Upper lobe of left lung (tissue), 6 donors: ENCODE data around the gene DLL4. TPM values are rescaled to one million over a fixed set of nuclear protein-coding genes. Genes with fewer than 3 reads are reported as not detected.
A peak's percentile ranks its signal among the peaks of the same experiment; 100 is the strongest.

Source experiments
- ATAC-seq, 2 donors: fragments of 200-7000 bp; cut with Tn5 transposase; one replicate each; pipeline ENCODE4 v1.9.1; 2022; ENCODE audit warnings: mild to moderate bottlenecking in 2 of 2, moderate library complexity in 2 of 2; ENCODE audit not compliant: low FRiP score in 2 of 2
- DNase-seq, 2 donors: peaks; one replicate each; pipeline ENCODE4 v3.0.0-alpha.2; 2019 to 2020
- H3K27ac ChIP-seq, 4 donors: fragments of 200-600 bp; sonication (generic); one replicate each; pipeline ENCODE4 v1.5.1; 2016 to 2019
- H3K27me3 ChIP-seq, 4 donors: fragments of 200-600 bp; sonication (generic); one replicate each; pipeline ENCODE4 v1.5.1; 2017 to 2019
- H3K36me3 ChIP-seq, 4 donors: fragments of 200-600 bp; sonication (generic); one replicate each; pipeline ENCODE4 v1.5.1; 2016 to 2019
- H3K4me1 ChIP-seq, 4 donors: fragments of 200-600 bp; sonication (generic); one replicate each; pipeline ENCODE4 v1.5.1; 2018 to 2019
- H3K4me3 ChIP-seq, 4 donors: fragments of 200-600 bp; sonication (generic); one replicate each; pipeline ENCODE4 v1.5.1; 2017 to 2019; ENCODE audit warnings: mild to moderate bottlenecking in 2 of 4, moderate library complexity in 1 of 4
- H3K9me3 ChIP-seq, 4 donors: fragments of 200-600 bp; sonication (generic); one replicate each; pipeline ENCODE4 v1.5.1; 2018 to 2019
- EP300 ChIP-seq, 4 donors: sonication (generic); formaldehyde crosslinking; IDR thresholded peaks; one replicate each; pipeline ENCODE4 v1.5.1; 2017; ENCODE audit warnings: antibody characterized with exemption in 4 of 4, control low read depth in 2 of 4
- POLR2A ChIP-seq, 4 donors: fragments of 450-650 bp; IDR thresholded peaks; one replicate each; pipeline ENCODE4 v1.5.1; 2016 to 2017; ENCODE audit warnings: antibody characterized with exemption in 4 of 4, mild to moderate bottlenecking in 2 of 4
- POLR2AphosphoS5 ChIP-seq, 2 donors: sonication (generic); formaldehyde crosslinking; IDR thresholded peaks; one replicate each; pipeline ENCODE4 v1.5.1; 2017; ENCODE audit warnings: antibody characterized with exemption in 2 of 2
- WGBS, 2 donors: methylation state at CpG; one replicate each; pipeline ENCODE4 v1.1.5; 2017 to 2018; 5-methylcytosine and 5-hydroxymethylcytosine counted together
- total RNA-seq, 6 donors: library from RNA; depleted of rRNA in 4 of 6; stranded (reverse); fragments of >200 nt in 4 of 6; gene quantifications; one replicate each; pipeline versions ENCODE4 v1.1.0 to v1.2.1, GENCODE V29; 2016 to 2021
- TF ChIP-seq, protein P1 (sequence below), 6 experiments: fragments of 450-650 bp in 4 of 6; fragments of 200-600 bp in 2 of 6; sonication (generic) in 2 of 6; IDR thresholded peaks; one replicate each; pipeline ENCODE4 v1.5.1; 2016 to 2019; ENCODE audit warnings: antibody characterized with exemption in 6 of 6
- donor health status: DM: no; HTN: no; CAD: no; lungs with moderate emphysema.
- donor health status: DM: no; HTN: yes; CAD: no; lungs with severe emphysema.

The DLL4 gene
- total RNA-seq, 6 donors from 2014 or later, result 9.5 to 38.0 (median 13.7) TPM

DNA sequence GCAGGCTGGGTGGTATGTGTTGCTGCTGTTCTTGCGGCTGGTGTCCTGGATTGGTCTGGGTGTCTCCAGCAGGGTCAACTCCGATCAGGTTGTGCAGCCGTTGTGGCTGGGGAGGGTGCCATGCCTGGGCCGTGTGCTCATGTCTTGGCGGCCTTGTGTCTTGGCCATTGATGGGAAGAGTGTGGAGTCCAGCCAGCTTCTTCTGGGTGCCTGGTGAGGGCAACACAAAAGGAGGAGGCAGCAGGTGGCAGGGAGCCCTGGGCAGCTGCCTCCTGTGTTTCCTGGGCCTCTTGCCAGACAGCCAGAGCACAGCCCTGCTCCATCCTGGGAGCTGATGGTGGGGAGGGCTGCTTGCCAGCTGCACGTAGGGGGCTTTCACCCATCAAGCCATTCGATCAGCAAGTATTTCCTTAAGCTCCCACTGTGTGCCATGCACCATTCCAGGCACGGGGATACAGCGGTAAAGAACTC is 28.5 kb downstream of the DLL4 start:
- 77 to 78% methylated on average over 5 to 6 of the region's 9 CpGs for WGBS, 2 donors
- Histone ChIP-seq H3K27me3 (no peaks in the 10 kb centered on the region), H3K4me1 (peaks cover 18 to 30% (median 25%) of the 10 kb centered on the region in 4 donors), H3K4me3 (no peak overlapping the region), H3K36me3 (peaks cover 0 to 7% (median 0%) of the 10 kb centered on the region in 4 donors), H3K9me3 (no peaks in the 10 kb centered on the region), H3K27ac (no peak overlapping the region)
- TF ChIP-seq POLR2A (IDR thresholded peaks at IDR 0.05), result no peak
- TF ChIP-seq, protein P1, sequence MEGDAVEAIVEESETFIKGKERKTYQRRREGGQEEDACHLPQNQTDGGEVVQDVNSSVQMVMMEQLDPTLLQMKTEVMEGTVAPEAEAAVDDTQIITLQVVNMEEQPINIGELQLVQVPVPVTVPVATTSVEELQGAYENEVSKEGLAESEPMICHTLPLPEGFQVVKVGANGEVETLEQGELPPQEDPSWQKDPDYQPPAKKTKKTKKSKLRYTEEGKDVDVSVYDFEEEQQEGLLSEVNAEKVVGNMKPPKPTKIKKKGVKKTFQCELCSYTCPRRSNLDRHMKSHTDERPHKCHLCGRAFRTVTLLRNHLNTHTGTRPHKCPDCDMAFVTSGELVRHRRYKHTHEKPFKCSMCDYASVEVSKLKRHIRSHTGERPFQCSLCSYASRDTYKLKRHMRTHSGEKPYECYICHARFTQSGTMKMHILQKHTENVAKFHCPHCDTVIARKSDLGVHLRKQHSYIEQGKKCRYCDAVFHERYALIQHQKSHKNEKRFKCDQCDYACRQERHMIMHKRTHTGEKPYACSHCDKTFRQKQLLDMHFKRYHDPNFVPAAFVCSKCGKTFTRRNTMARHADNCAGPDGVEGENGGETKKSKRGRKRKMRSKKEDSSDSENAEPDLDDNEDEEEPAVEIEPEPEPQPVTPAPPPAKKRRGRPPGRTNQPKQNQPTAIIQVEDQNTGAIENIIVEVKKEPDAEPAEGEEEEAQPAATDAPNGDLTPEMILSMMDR (IDR thresholded peaks at IDR 0.05), result no peak
- no peak for TF ChIP-seq EP300 (IDR thresholded peaks at IDR 0.05)
- no peak for TF ChIP-seq POLR2AphosphoS5 (IDR thresholded peaks at IDR 0.05)
- no peak for ATAC-seq
- DNase-seq, result no peak

GRCh38 chr15:40958146-40958545 is 29.0 kb downstream of the DLL4 start:
- Histone ChIP-seq H3K27me3 (no peaks in the 10 kb centered on the region), H3K9me3 (no peaks in the 10 kb centered on the region), H3K27ac (no peak overlapping the region), H3K4me1 (peaks cover 16 to 28% (median 21%) of the 10 kb centered on the region in 4 donors), H3K36me3 (peaks cover 0 to 7% (median 0%) of the 10 kb centered on the region in 4 donors), H3K4me3 (no peak overlapping the region)
- ATAC-seq (no peak), DNase-seq (no peak)
- 84 to 89% methylated on average over 6 of the region's 6 CpGs for WGBS, 2 donors
- TF ChIP-seq POLR2AphosphoS5 (IDR thresholded peaks at IDR 0.05), result no peak
- TF ChIP-seq POLR2A (IDR thresholded peaks at IDR 0.05), result no peak
- no peak for TF ChIP-seq EP300 (IDR thresholded peaks at IDR 0.05)
- TF ChIP-seq, protein P1 (IDR thresholded peaks at IDR 0.05), result no peak

GRCh38 chr15:40958723-40959122 is 29.6 kb downstream of the DLL4 start:
- DNase-seq (no peak), ATAC-seq (no peak)
- H3K27ac ChIP-seq, result no peak overlapping the region
- peaks cover 12 to 26% (median 17%) of the 10 kb centered on the region in 4 donors for H3K4me1 ChIP-seq
- TF ChIP-seq POLR2AphosphoS5 (IDR thresholded peaks at IDR 0.05), result no peak
- TF ChIP-seq POLR2A (IDR thresholded peaks at IDR 0.05), result no peak
- 91 to 92% methylated on average over 8 of the region's 8 CpGs for WGBS, 2 donors
- no peaks in the 10 kb centered on the region for H3K9me3 ChIP-seq
- H3K27me3 ChIP-seq, result no peaks in the 10 kb centered on the region
- no peak overlapping the region for H3K4me3 ChIP-seq
- H3K36me3 ChIP-seq, result peaks cover 0 to 7% (median 0%) of the 10 kb centered on the region in 4 donors

DNA sequence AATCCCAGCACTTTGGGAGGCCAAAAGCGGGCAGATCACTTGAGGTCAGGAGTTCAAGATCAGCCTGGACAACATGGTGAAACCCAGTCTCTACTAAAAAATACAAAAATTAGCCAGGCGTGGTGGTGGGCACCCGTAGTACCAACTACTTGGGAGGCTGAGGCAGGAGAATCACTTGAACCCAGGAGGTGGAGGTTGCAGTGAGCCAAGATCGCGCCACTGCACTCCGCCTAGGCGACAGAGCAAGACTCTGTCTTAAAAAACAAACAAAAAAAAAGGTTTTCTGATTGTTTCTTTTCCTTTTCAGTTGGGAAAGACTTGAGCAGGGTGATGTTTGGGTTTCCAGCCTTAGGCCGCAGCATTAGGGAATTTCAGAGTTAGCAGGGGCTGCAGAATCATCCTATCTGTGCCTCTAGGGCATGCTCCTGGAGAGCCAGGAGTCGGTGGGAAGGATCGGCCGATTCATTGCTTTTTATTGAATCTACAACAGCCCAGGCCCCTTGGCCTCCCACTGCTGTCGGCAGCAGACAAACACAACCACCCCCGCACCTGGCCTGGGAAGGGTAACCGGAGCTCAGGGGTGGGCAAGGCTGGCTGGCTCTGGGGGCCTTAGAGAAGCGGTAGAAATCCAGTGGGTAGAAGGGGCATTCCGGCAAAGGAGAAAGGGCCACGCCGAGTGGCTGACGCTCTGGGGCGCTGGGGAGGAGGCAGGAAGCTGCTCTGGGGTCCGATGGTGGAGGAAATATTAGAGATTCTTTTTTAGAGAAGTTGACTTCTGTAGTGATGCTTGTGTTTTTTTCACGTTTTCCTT is 30.4 kb downstream of the DLL4 start:
- H3K36me3 ChIP-seq, result peaks cover 0 to 7% (median 0%) of the 10 kb centered on the region in 4 donors
- WGBS, 2 donors, result 82 to 88% methylated on average over 22 of the region's 22 CpGs
- no peak for DNase-seq
- no peak for TF ChIP-seq EP300 (IDR thresholded peaks at IDR 0.05)
- TF ChIP-seq POLR2A (IDR thresholded peaks at IDR 0.05), result no peak
- no peak for TF ChIP-seq POLR2AphosphoS5 (IDR thresholded peaks at IDR 0.05)
- no peak overlapping the region for H3K27ac ChIP-seq
- no peaks in the 10 kb centered on the region for H3K27me3 ChIP-seq
- H3K9me3 ChIP-seq, result no peaks in the 10 kb centered on the region
- peaks cover 7 to 21% (median 11%) of the 10 kb centered on the region in 4 donors for H3K4me1 ChIP-seq
- no peak for ATAC-seq
- H3K4me3 ChIP-seq, result no peak overlapping the region

DNA sequence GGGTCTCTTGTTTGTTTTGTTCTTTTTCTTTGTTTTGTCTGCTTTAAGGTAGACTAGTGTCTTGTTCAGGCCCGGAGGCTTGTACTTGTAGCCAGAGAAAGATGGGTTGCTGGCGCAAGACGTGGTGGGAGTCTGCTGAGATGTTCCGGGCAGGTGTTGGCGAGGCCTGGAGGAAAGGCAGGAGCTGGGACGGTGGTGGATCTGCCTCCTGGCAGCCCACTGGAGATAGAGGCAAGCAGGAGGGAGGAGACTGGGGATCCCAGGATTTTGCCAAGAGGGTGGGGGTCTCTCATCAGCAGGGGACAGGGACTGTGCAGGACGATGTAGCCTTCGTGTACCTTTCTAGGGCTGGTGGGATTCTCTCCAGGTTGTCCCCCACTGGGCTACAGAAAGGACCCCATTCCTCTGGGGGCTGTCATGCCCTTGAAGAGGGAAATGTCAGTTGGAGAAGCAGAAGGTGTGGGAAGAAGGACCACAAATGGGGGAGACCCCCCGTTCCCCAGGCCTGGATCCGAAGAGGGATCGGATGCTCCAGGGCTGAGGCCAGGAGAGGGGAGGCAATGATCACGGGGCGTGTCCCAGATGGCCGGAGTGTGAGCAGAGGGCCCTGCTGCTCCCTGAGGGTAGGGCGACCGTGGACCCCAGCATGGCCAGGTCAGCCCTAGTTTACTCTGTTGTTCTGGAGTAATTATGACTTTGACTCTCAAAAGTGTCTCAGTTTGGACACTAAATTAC is 31.2 kb downstream of the DLL4 start:
- ATAC-seq (no peak), DNase-seq (no peak)
- peaks cover 7 to 21% (median 11%) of the 10 kb centered on the region in 4 donors for H3K4me1 ChIP-seq
- H3K4me3 ChIP-seq, result no peak overlapping the region
- peaks cover 0 to 7% (median 0%) of the 10 kb centered on the region in 4 donors for H3K36me3 ChIP-seq
- WGBS, 2 donors, result 88 to 94% methylated on average over 13 to 16 of the region's 16 CpGs
- H3K27me3 ChIP-seq, result no peaks in the 10 kb centered on the region
- TF ChIP-seq POLR2AphosphoS5 (IDR thresholded peaks at IDR 0.05) (no peak), EP300 (IDR thresholded peaks at IDR 0.05) (no peak)
- TF ChIP-seq, protein P1 (IDR thresholded peaks at IDR 0.05), result no peak
- peak overlapping the region; percentile 34 to 75 (median 64) for H3K27ac ChIP-seq
- H3K9me3 ChIP-seq, result no peaks in the 10 kb centered on the region
